Hepatocyte (in vitro differentiated cells): Measurements from ENCODE around the gene IL17RC. TPM values are rescaled to one million over a fixed set of nuclear protein-coding genes. Genes with fewer than 3 reads are reported as not detected.

Experiments
- DNase-seq: peaks from one replicate; pipeline ENCODE4 v3.0.0-alpha.2; 2016; ENCODE audit warnings: low spot score
- H2AFZ ChIP-seq: fragments of 200-600 bp; sonication (generic); 2 replicates; pipeline ENCODE4 v1.6.0; 2016; ENCODE audit warnings: antibody characterized with exemption, mild to moderate bottlenecking
- H3K27ac ChIP-seq: fragments of 200-600 bp; sonication (generic); 2 replicates; pipeline ENCODE4 v1.5.1; 2016; ENCODE audit warnings: mild to moderate bottlenecking
- H3K27me3 ChIP-seq: fragments of 200-600 bp; sonication (generic); 2 replicates; pipeline ENCODE4 v1.6.1; 2016
- H3K36me3 ChIP-seq: fragments of 200-600 bp; sonication (generic); replicated peaks from 2 replicates; pipeline ENCODE4 v1.5.1; 2016; ENCODE audit warnings: low read depth; ENCODE audit not compliant: insufficient read depth
- H3K4me1 ChIP-seq: fragments of 200-600 bp; sonication (generic); 2 replicates; pipeline ENCODE4 v1.5.1; 2016; ENCODE audit warnings: mild to moderate bottlenecking, moderate library complexity; ENCODE audit not compliant: insufficient read depth
- H3K4me2 ChIP-seq: fragments of 200-600 bp; sonication (generic); 2 replicates; pipeline ENCODE4 v1.6.0; 2016
- H3K4me3 ChIP-seq: fragments of 200-600 bp; sonication (generic); 2 replicates; pipeline ENCODE4 v1.5.1; 2016; ENCODE audit warnings: mild to moderate bottlenecking
- H3K79me2 ChIP-seq: fragments of 200-600 bp; sonication (generic); 2 replicates; pipeline ENCODE4 v1.6.0; 2017; ENCODE audit warnings: mild to moderate bottlenecking
- H3K9me2 ChIP-seq: fragments of 200-600 bp; sonication (generic); replicated peaks from 2 replicates; pipeline ENCODE4 v1.6.0; 2017; ENCODE audit warnings: mild to moderate bottlenecking; ENCODE audit not compliant: insufficient read depth
- H3K9me3 ChIP-seq: fragments of 200-600 bp; sonication (generic); 2 replicates; pipeline ENCODE4 v1.5.1; 2016; ENCODE audit warnings: low read depth, mild to moderate bottlenecking
- H4K20me1 ChIP-seq: fragments of 200-600 bp; sonication (generic); 2 replicates; pipeline ENCODE4 v1.6.0; 2016; ENCODE audit warnings: mild to moderate bottlenecking; ENCODE audit not compliant: insufficient read depth, poor library complexity, severe bottlenecking
- EZH2 ChIP-seq: fragments of 200-600 bp; sonication (generic); IDR thresholded peaks from 2 replicates; pipeline ENCODE4 v1.6.1; 2016; ENCODE audit warnings: antibody characterized with exemption, mild to moderate bottlenecking, borderline replicate concordance
- EZH2phosphoT487 ChIP-seq: fragments of 200-600 bp; sonication (generic); IDR thresholded peaks from one replicate; pipeline ENCODE4 v1.6.1; 2018; ENCODE audit warnings: antibody characterized with exemption, mild to moderate bottlenecking, low read depth, moderate library complexity; ENCODE audit not compliant: unreplicated experiment, severe bottlenecking
- WGBS: methylation state at CpG from one replicate; pipeline ENCODE4 v1.1.6; 2016; ENCODE audit warnings: low lambda C conversion rate; ENCODE audit errors: missing lambda C conversion rate; 5-methylcytosine and 5-hydroxymethylcytosine counted together
- polyA plus RNA-seq: library from polyadenylated mRNA; unstranded; fragments of >200 nt; fragmentation: Nextera tagmentation; extraction: Ambion mirVana; gene quantifications from 2 replicates; pipeline ENCODE4 v1.2.1, GENCODE V29; 2016
- total RNA-seq: library from RNA; depleted of rRNA; stranded (reverse); fragments of >200 nt; gene quantifications from 2 replicates; pipeline ENCODE4 v1.2.3, GENCODE V29; 2014
- TF ChIP-seq, protein P1 (sequence below): fragments of 200-600 bp; sonication (generic); IDR thresholded peaks from 2 replicates; pipeline ENCODE4 v1.5.1; 2016; ENCODE audit warnings: antibody characterized with exemption, mild to moderate bottlenecking; ENCODE audit not compliant: poor library complexity

IL17RC gene
- total and polyA plus RNA-seq, 2 experiments from 2014 or later = 27.3 to 47.8 TPM

DNA sequence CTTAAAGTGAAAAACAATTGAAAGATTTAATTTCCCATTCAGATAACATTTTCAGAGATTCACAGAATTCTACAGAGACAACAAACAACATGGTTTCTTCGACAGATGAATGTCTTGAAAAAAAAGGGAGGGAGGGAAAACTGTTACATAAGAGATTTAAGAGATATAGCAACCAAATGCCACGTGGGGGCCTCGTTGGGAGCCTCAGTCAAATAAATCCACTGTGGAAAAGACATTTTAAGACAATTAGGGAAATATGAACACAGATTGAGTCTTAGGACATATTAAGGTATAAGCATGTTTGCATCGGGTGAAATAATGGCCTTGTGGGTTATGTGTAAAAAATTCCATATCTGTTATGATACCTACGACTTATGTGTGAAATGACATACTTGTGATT is 40.3 kb downstream of the IL17RC start:
- Histone ChIP-seq H2AFZ (no peak overlapping the region), H3K27ac (no peak overlapping the region), H3K4me3 (no peak overlapping the region), H4K20me1 (no peaks in the 10 kb centered on the region), H3K36me3 (no peaks in the 10 kb centered on the region), H3K27me3 (no peaks in the 10 kb centered on the region), H3K9me3 (no peaks in the 10 kb centered on the region), H3K79me2 (no peaks in the 10 kb centered on the region), H3K4me2 (no peak overlapping the region), H3K9me2 (no peaks in the 10 kb centered on the region), H3K4me1 (no peaks in the 10 kb centered on the region)
- WGBS = 56% methylated on average over 5 of the region's 5 CpGs
- TF ChIP-seq EZH2phosphoT487 = no peak
- TF ChIP-seq EZH2 = no peak
- TF ChIP-seq, protein P1, sequence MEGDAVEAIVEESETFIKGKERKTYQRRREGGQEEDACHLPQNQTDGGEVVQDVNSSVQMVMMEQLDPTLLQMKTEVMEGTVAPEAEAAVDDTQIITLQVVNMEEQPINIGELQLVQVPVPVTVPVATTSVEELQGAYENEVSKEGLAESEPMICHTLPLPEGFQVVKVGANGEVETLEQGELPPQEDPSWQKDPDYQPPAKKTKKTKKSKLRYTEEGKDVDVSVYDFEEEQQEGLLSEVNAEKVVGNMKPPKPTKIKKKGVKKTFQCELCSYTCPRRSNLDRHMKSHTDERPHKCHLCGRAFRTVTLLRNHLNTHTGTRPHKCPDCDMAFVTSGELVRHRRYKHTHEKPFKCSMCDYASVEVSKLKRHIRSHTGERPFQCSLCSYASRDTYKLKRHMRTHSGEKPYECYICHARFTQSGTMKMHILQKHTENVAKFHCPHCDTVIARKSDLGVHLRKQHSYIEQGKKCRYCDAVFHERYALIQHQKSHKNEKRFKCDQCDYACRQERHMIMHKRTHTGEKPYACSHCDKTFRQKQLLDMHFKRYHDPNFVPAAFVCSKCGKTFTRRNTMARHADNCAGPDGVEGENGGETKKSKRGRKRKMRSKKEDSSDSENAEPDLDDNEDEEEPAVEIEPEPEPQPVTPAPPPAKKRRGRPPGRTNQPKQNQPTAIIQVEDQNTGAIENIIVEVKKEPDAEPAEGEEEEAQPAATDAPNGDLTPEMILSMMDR = no peak
- DNase-seq = no peak

DNA sequence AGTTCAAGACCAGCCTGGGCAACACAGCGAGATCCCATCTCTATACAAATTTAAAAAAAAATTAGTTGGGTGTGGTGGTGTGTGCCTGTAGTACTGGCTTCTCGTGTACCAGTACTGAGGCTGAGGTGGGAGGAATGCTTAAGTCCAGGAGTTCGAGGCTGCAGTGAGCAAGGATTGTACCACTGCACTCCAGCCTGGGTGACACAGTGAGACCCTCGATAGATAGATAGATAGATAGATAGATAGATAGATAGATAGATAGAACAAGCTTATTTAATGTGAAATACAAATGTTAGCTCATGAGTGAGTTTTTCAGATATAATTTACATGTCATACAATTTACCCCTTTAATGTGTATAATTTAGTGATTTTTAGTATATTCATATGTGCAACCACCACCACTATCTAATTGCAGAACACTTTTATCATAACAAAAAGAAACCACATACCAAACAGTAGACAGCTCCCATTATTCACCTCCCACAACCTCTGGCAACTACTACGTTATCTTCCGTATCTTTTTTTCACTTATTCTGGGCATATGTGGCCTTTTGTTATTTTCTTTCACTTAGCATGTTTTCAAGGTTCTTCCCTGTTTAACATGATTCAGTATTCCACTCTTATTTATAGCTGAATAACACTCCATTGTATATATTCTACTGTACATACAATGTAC is 48.4 kb downstream of the IL17RC start:
- H3K27me3 ChIP-seq = no peaks in the 10 kb centered on the region
- no peak overlapping the region for H2AFZ ChIP-seq
- no peaks in the 10 kb centered on the region for H3K79me2 ChIP-seq
- no peak for DNase-seq
- no peaks in the 10 kb centered on the region for H3K4me1 ChIP-seq
- H3K27ac ChIP-seq = no peak overlapping the region
- no peak overlapping the region for H3K4me3 ChIP-seq
- H3K9me3 ChIP-seq = no peaks in the 10 kb centered on the region
- H4K20me1 ChIP-seq = no peaks in the 10 kb centered on the region
- WGBS = 95% methylated on average over 6 of the region's 6 CpGs
- TF ChIP-seq EZH2 (no peak), EZH2phosphoT487 (no peak)
- TF ChIP-seq, protein P1 = no peak
- H3K36me3 ChIP-seq = no peaks in the 10 kb centered on the region
- H3K9me2 ChIP-seq = no peaks in the 10 kb centered on the region
- H3K4me2 ChIP-seq = no peak overlapping the region

DNA sequence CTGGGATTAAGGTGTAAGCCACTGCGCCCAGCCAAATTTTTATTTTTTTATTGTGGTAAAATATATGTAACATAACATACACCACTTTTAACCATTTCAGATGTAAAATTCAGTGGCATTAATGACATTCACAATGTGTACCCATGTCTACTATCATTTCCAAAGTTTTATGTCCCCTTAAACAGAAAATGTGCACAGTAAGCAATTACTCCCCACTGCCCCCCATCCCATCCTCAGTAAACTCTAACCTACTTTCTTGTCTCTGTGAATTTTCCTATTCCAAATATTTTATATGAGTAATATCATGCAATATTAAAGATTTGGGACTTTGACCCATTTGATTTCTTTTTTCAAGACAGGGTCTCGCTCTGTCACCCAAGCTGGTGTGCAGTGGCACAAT is 49.9 kb downstream of the IL17RC start:
- Histone ChIP-seq H4K20me1 (no peaks in the 10 kb centered on the region), H2AFZ (no peak overlapping the region), H3K27ac (no peak overlapping the region), H3K4me2 (no peak overlapping the region), H3K9me2 (no peaks in the 10 kb centered on the region), H3K4me3 (no peak overlapping the region), H3K4me1 (no peaks in the 10 kb centered on the region), H3K36me3 (no peaks in the 10 kb centered on the region), H3K79me2 (no peaks in the 10 kb centered on the region), H3K9me3 (no peaks in the 10 kb centered on the region), H3K27me3 (no peaks in the 10 kb centered on the region)
- TF ChIP-seq EZH2phosphoT487 = no peak
- TF ChIP-seq, protein P1 = no peak
- TF ChIP-seq EZH2 = no peak
- DNase-seq = no peak
- 100% methylated on average over 2 of the region's 2 CpGs for WGBS

DNA sequence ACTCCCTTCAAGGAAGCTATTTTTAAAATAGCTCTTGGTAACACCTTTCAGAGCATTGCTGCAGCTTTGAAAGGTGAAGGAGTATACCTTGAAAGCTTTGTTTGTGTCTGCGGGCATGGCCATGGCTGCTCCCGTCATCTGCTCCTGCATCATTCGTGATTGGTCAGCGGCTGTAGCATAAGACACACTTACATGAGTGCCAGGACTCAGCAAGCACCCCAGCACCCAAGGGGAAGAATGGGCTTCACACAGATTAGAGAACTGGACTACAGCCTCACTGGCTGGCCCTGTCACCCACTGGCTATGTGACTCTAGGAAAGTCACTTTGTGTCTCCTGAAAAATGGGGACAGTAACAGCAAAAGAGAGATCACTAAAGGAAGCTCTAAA is 52.7 kb downstream of the IL17RC start:
- Histone ChIP-seq H3K4me2 (no peak overlapping the region), H3K27ac (no peak overlapping the region), H3K9me2 (no peaks in the 10 kb centered on the region), H3K4me1 (no peaks in the 10 kb centered on the region), H3K27me3 (no peaks in the 10 kb centered on the region), H3K79me2 (no peaks in the 10 kb centered on the region), H3K9me3 (no peaks in the 10 kb centered on the region), H2AFZ (no peak overlapping the region), H4K20me1 (no peaks in the 10 kb centered on the region), H3K36me3 (no peaks in the 10 kb centered on the region), H3K4me3 (no peak overlapping the region)
- no peak for TF ChIP-seq EZH2
- no peak for TF ChIP-seq EZH2phosphoT487
- TF ChIP-seq, protein P1 = no peak
- 99% methylated on average over 4 of the region's 4 CpGs for WGBS
- no peak for DNase-seq
